PFSK-1 (cell line): ENCODE data around the gene ACOT7.

ENCODE experiments used
- POLR2AphosphoS5 ChIP-seq: IDR thresholded peaks from 2 replicates; pipeline ENCODE4 v1.6.1; 2012; ENCODE audit warnings: low read depth, mild to moderate bottlenecking, control low read depth, low read length, moderate library complexity
- SIN3A ChIP-seq: IDR thresholded peaks from 2 replicates; pipeline ENCODE4 v1.6.1; 2012; ENCODE audit warnings: mild to moderate bottlenecking, low read length, moderate library complexity, borderline replicate concordance; ENCODE audit not compliant: insufficient read depth
- TAF1 ChIP-seq: IDR thresholded peaks from 2 replicates; pipeline ENCODE4 v1.6.1; 2012; ENCODE audit warnings: low read length, control low read depth, borderline replicate concordance; ENCODE audit not compliant: insufficient read depth
- TF ChIP-seq, protein P1 (sequence below), 2 experiments: IDR thresholded peaks; 2 replicates each; pipeline versions ENCODE4 v1.6.1 to v1.8.0; 2011 to 2012; ENCODE audit warnings: low read depth in 2 of 2, low read length in 2 of 2, control low read depth in 1 of 2, inconsistent platforms in 1 of 2, mild to moderate bottlenecking in 1 of 2, moderate library complexity in 1 of 2; ENCODE audit not compliant: insufficient read depth in 1 of 2

- TF ChIP-seq POLR2AphosphoS5 (no peak), SIN3A (no peak), TAF1 (no peak)
- TF ChIP-seq, protein P1, sequence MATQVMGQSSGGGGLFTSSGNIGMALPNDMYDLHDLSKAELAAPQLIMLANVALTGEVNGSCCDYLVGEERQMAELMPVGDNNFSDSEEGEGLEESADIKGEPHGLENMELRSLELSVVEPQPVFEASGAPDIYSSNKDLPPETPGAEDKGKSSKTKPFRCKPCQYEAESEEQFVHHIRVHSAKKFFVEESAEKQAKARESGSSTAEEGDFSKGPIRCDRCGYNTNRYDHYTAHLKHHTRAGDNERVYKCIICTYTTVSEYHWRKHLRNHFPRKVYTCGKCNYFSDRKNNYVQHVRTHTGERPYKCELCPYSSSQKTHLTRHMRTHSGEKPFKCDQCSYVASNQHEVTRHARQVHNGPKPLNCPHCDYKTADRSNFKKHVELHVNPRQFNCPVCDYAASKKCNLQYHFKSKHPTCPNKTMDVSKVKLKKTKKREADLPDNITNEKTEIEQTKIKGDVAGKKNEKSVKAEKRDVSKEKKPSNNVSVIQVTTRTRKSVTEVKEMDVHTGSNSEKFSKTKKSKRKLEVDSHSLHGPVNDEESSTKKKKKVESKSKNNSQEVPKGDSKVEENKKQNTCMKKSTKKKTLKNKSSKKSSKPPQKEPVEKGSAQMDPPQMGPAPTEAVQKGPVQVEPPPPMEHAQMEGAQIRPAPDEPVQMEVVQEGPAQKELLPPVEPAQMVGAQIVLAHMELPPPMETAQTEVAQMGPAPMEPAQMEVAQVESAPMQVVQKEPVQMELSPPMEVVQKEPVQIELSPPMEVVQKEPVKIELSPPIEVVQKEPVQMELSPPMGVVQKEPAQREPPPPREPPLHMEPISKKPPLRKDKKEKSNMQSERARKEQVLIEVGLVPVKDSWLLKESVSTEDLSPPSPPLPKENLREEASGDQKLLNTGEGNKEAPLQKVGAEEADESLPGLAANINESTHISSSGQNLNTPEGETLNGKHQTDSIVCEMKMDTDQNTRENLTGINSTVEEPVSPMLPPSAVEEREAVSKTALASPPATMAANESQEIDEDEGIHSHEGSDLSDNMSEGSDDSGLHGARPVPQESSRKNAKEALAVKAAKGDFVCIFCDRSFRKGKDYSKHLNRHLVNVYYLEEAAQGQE (IDR thresholded peaks at IDR 0.05; ENCODE audit: insufficient read depth in 1 of 2, low read depth in 2 of 2, low read length in 2 of 2) = no peak
Measured at GRCh38 chr1:6334261-6334993, 59.1 kb downstream of the ACOT7 start.
